Subcutaneous adipose tissue (tissue), 4 donors: ENCODE data around the gene KRTAP1-4. TPM values are rescaled to one million over a fixed set of nuclear protein-coding genes. Genes with fewer than 3 reads are reported as not detected.
"Not testable (repeated sequence)": the region's sequence is repeated elsewhere in the genome, so short reads cannot be mapped to it uniquely, and the experiment has no call there.

Experiments used
- total RNA-seq, 4 donors: library from RNA; depleted of rRNA; stranded (reverse); fragments of >200 nt; gene quantifications; one replicate each; pipeline ENCODE4 v1.1.0, GENCODE V29; 2016
- TF ChIP-seq, protein P1 (sequence below): fragments of 450-650 bp; IDR thresholded peaks from one replicate; pipeline ENCODE4 v1.5.1; 2016; ENCODE audit warnings: low read depth, mild to moderate bottlenecking, control low read depth, antibody characterized with exemption, moderate library complexity

Gene KRTAP1-4
- total RNA-seq, 4 donors from 2014 or later: not detected

DNA sequence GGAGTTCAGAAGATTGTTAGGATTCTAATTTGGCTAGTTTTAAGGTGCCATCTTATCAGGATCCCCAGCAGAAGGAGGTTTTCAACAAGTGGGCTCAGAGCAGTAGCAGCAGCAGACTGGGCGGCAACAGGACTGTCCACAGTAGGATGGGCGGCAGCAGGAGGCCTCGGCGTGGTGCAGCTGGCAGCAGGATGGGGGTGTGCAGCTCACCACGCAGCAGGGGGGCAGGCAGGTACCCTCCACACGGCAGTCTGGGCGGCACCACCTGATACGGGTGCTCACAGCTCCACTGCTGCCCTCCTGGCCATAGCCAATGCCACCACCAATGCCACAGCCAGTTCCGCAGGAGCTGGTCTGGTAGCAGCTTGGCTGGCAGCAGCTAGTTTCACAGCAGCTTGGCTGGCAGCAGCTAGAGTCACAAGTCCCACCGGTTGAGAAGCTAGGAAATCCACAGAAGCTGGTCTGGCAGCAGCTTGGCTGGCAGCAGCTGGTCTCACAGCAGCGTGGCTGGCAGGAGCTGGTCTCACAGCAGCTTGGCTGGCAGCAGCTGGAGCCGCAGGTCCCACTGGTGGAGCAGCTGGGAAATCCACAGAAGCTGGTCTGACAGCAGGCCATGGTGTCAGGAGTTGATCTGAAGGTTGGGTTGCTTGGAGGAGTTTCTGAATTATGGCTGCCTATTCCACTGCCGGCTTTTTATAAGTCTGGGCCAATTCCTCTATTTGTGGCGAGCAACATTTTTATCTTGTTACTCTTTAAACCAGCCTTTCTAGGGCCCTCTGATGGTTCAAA is 11.0 kb upstream of the KRTAP1-4 start, which contains the start of gene KRTAP1-1:
Gene KRTAP1-1 (minus strand): TSS at position 668 of the 789 bp plus-strand sequence. CDS start 53 bp downstream, at position 615.
- TF ChIP-seq, protein P1, sequence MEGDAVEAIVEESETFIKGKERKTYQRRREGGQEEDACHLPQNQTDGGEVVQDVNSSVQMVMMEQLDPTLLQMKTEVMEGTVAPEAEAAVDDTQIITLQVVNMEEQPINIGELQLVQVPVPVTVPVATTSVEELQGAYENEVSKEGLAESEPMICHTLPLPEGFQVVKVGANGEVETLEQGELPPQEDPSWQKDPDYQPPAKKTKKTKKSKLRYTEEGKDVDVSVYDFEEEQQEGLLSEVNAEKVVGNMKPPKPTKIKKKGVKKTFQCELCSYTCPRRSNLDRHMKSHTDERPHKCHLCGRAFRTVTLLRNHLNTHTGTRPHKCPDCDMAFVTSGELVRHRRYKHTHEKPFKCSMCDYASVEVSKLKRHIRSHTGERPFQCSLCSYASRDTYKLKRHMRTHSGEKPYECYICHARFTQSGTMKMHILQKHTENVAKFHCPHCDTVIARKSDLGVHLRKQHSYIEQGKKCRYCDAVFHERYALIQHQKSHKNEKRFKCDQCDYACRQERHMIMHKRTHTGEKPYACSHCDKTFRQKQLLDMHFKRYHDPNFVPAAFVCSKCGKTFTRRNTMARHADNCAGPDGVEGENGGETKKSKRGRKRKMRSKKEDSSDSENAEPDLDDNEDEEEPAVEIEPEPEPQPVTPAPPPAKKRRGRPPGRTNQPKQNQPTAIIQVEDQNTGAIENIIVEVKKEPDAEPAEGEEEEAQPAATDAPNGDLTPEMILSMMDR: not testable (repeated sequence)

- TF ChIP-seq, protein P1: no peak
Measured at GRCh38 chr17:41037853-41038350, 7.9 kb upstream of the KRTAP1-4 start.

DNA sequence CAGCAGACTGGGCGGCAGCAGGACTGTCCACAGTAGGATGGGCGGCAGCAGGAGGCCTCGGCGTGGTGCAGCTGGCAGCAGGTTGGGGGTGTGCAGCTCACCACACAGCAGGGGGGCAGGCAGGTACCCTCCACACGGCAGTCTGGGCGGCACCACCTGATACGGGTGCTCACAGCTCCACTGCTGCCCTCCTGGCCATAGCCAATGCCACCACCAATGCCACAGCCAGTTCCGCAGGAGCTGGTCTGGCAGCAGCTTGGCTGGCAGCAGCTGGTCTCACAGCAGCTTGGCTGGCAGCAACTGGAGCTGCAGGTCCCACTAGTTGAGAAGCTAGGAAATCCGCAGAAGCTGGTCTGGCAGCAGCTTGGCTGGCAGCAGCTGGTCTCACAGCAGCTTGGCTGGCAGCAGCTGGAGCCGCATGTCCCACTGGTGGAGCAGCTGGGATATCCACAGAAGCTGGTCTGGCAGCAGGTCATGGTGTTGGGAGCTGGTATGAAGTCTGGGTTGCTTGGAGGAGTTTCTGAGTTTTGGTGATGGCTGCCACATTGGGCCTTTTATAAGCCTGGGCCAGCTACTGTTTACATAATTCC is 4.4 kb upstream of the KRTAP1-4 start, which contains the start of gene KRTAP1-3:
Gene KRTAP1-3 (minus strand): TSS at position 529 of the 590 bp plus-strand sequence. CDS start 53 bp downstream, at position 476.
- TF ChIP-seq, protein P1: not testable (repeated sequence)

GRCh38 chr17:41026715-41027471 is 3.1 kb downstream of the KRTAP1-4 start, which contains the start of gene KRTAP1-5:
KRTAP1-5 (minus strand) TSS chr17:41027208; CDS start chr17:41027155, 53 bp downstream.
- TF ChIP-seq, protein P1: no peak

DNA sequence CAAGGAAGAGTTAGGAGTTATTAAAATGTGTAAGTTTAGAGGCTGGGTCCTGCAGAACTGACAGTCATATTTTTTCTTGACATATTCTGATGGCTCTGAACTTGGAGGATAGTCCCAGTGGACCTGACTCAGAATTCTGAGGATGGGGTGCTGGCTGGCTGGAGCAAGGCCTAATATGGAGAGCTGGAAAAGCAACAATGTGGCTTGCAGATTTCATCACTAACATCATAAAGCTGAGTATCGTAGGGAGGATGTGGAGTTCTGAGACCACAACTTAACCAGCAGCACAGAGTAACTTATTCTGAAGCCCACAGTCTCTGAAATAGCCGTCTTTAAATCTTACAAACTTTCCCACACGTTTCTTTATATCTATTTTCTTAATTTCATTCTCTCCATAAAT is 5.3 kb downstream of the KRTAP1-4 start:
- TF ChIP-seq, protein P1: no peak

- TF ChIP-seq, protein P1: no peak
Measured at GRCh38 chr17:41020336-41020735, 9.7 kb downstream of the KRTAP1-4 start.

- TF ChIP-seq, protein P1: no peak
Measured at GRCh38 chr17:41019415-41019814, 10.6 kb downstream of the KRTAP1-4 start.
